GM12878 (cell line): ENCODE measurements around the gene CD248. TPM values are rescaled to one million over a fixed set of nuclear protein-coding genes. Genes with fewer than 3 reads are reported as not detected.

Source experiments
- IKZF1 ChIP-seq: fragments of 450-650 bp; conservative IDR thresholded peaks from 2 replicates; pipeline ENCODE4 v1.6.1; 2017; ENCODE audit warnings: antibody characterized with exemption, mild to moderate bottlenecking
- IKZF2 ChIP-seq, 2 experiments: fragments of 450-650 bp; IDR thresholded peaks; 2 replicates each; pipeline ENCODE4 v1.6.1; 2017; ENCODE audit warnings: mild to moderate bottlenecking in 2 of 2, moderate library complexity in 2 of 2
- NFIC ChIP-seq: IDR thresholded peaks from 2 replicates; pipeline ENCODE4 v1.6.1; 2012; ENCODE audit warnings: low read depth, mild to moderate bottlenecking, inconsistent platforms, low read length, moderate library complexity
- RAD21 ChIP-seq: IDR thresholded peaks from 2 replicates; pipeline ENCODE4 v1.6.1; 2011; ENCODE audit warnings: mild to moderate bottlenecking, low read depth, low read length, moderate library complexity; ENCODE audit not compliant: insufficient read depth
- SMC3 ChIP-seq: IDR thresholded peaks from 2 replicates; pipeline ENCODE4 v1.6.1; 2011; ENCODE audit warnings: low read length, improper control_type of control experiment, borderline replicate concordance
- SREBF2 ChIP-seq: IDR thresholded peaks from 2 replicates; pipeline ENCODE4 v1.6.1; 2012; ENCODE audit warnings: mild to moderate bottlenecking, low read length
- YY1 ChIP-seq: IDR thresholded peaks from 2 replicates; pipeline ENCODE4 v1.6.1; 2011; ENCODE audit warnings: low read depth, mild to moderate bottlenecking, low read length
- polyA plus RNA-seq, 11 experiments: library from polyadenylated mRNA; depleted of rRNA in 4 of 11; unstranded in 6 of 11; stranded (reverse) in 5 of 11; fragments of >200 nt; fragmentation: Nextera tagmentation in 4 of 11; fragmentation: Illumina TruSeq in 1 of 11; extraction: Ambion mirVana in 4 of 11; extraction: Trizol in 1 of 11; gene quantifications; 1 replicate in 1 of 11; 2 replicates in 10 of 11; pipeline versions ENCODE4 v1.2.1 to v1.2.3, GENCODE V29; 2011 to 2016; ENCODE audit warnings: inconsistent platforms in 2 of 11, missing spikeins in 2 of 11, low read depth in 1 of 11
- total RNA-seq, 4 experiments: library from RNA; depleted of rRNA in 3 of 4; stranded (reverse); fragments of >200 nt in 3 of 4; fragmentation: Illumina TruSeq in 1 of 4; extraction: Trizol in 1 of 4; gene quantifications; 2 replicates each; pipeline versions ENCODE4 v1.2.1 to v1.2.3, GENCODE V29; 2013 to 2021
- TF ChIP-seq, protein P1 (sequence below): fragments of 450-650 bp; IDR thresholded peaks from 2 replicates; pipeline ENCODE4 v1.6.1; 2017; ENCODE audit warnings: mild to moderate bottlenecking, moderate library complexity
- TF ChIP-seq, protein P2 (sequence below), 3 experiments: IDR thresholded peaks in 2 of 3; conservative IDR thresholded peaks in 1 of 3; 2 replicates each; pipeline ENCODE4 v1.5.1; 2011; ENCODE audit warnings: low read depth in 3 of 3, low read length in 3 of 3, mild to moderate bottlenecking in 3 of 3, control low read depth in 2 of 3, moderate library complexity in 2 of 3, inconsistent platforms in 1 of 3, mixed read lengths in 1 of 3; ENCODE audit not compliant: control insufficient read depth in 2 of 3, insufficient read depth in 1 of 3; ENCODE audit errors: extremely low read depth in 1 of 3
- TF ChIP-seq, protein P3 (sequence below): IDR thresholded peaks from 2 replicates; pipeline ENCODE4 v1.6.1; 2011; ENCODE audit warnings: borderline replicate concordance, low read depth, mild to moderate bottlenecking, moderate library complexity, mixed read lengths, low read length; ENCODE audit not compliant: insufficient read depth; ENCODE audit errors: extremely low read length
- TF ChIP-seq, protein P4 (sequence below): fragments of 450-650 bp; IDR thresholded peaks from 2 replicates; pipeline ENCODE4 v1.6.1; 2016; ENCODE audit warnings: mild to moderate bottlenecking
- TF ChIP-seq, protein P5 (sequence below): IDR thresholded peaks from 2 replicates; pipeline ENCODE4 v1.6.1; 2012; ENCODE audit warnings: improper control_type of control experiment, low read depth, low read length; ENCODE audit not compliant: insufficient replicate concordance
- TF ChIP-seq, protein P6 (sequence below): IDR thresholded peaks from 2 replicates; pipeline ENCODE4 v1.6.1; 2012; ENCODE audit warnings: low read depth, low read length, improper control_type of control experiment

Gene CD248
- total and polyA plus RNA-seq, 10 of the 15 experiments (the other 5 are each of a cell fraction or from before 2014, with no cell fraction given), result 0.10 to 0.21 (median 0.20) TPM; not detected in 7

DNA sequence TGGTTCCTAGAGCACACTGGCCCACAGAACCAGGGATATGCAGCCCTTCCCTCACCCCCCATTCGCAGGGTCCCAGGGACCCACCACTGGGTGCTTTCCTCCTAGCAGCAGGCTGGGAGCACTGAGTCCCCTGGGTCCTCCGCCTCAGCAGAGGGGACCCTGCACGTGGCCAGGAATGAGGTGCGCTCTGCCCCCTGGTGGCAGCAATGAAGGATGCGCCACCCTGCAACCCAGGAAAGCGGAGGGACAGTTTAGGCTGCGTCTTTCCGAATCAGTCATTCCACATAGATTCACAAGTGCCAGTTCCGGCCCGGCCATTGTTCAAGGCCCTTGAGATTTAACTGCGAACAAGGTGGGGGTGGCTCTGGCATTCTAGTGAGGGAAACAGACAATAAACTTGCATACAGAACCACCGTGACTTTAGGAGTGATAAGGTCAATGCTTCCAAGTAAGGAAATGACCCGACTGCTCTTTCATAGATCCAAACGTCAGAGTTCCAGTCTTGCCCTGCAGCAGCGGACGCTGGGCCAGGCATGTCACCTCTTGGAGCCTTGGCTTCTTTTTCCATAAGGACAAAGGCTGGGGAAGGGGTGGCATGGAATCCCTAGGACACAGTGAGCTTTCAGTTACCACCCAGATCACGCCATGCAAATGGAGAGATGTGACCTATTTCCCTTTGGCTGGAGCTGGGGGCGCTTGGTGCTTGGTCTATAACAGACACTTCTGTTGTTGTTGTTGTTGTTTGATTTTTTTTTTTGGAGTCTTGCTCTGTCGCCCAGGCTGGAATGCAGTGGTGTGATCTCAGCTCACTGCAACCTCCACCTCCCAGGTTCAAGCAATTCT lies 11.7 kb upstream of the CD248 start (continued):
- TF ChIP-seq SMC3 (peak; percentile 98), SREBF2 (no peak), RAD21 (peak; percentile 81), IKZF2 (IDR thresholded peaks at IDR 0.05) (peak in 1 of 2 experiments; percentile 44; a peak in 2 of 4 replicates), NFIC (no peak), YY1 (peak; percentile 82), IKZF1 (peak; percentile 58; the same call in 1 of the 2 replicates)
- TF ChIP-seq, protein P1, sequence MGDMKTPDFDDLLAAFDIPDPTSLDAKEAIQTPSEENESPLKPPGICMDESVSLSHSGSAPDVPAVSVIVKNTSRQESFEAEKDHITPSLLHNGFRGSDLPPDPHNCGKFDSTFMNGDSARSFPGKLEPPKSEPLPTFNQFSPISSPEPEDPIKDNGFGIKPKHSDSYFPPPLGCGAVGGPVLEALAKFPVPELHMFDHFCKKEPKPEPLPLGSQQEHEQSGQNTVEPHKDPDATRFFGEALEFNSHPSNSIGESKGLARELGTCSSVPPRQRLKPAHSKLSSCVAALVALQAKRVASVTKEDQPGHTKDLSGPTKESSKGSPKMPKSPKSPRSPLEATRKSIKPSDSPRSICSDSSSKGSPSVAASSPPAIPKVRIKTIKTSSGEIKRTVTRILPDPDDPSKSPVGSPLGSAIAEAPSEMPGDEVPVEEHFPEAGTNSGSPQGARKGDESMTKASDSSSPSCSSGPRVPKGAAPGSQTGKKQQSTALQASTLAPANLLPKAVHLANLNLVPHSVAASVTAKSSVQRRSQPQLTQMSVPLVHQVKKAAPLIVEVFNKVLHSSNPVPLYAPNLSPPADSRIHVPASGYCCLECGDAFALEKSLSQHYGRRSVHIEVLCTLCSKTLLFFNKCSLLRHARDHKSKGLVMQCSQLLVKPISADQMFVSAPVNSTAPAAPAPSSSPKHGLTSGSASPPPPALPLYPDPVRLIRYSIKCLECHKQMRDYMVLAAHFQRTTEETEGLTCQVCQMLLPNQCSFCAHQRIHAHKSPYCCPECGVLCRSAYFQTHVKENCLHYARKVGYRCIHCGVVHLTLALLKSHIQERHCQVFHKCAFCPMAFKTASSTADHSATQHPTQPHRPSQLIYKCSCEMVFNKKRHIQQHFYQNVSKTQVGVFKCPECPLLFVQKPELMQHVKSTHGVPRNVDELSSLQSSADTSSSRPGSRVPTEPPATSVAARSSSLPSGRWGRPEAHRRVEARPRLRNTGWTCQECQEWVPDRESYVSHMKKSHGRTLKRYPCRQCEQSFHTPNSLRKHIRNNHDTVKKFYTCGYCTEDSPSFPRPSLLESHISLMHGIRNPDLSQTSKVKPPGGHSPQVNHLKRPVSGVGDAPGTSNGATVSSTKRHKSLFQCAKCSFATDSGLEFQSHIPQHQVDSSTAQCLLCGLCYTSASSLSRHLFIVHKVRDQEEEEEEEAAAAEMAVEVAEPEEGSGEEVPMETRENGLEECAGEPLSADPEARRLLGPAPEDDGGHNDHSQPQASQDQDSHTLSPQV, result 0 out of 2 replicates have a peak, but pooled peaks have one; percentile 59
- TF ChIP-seq, protein P2, sequence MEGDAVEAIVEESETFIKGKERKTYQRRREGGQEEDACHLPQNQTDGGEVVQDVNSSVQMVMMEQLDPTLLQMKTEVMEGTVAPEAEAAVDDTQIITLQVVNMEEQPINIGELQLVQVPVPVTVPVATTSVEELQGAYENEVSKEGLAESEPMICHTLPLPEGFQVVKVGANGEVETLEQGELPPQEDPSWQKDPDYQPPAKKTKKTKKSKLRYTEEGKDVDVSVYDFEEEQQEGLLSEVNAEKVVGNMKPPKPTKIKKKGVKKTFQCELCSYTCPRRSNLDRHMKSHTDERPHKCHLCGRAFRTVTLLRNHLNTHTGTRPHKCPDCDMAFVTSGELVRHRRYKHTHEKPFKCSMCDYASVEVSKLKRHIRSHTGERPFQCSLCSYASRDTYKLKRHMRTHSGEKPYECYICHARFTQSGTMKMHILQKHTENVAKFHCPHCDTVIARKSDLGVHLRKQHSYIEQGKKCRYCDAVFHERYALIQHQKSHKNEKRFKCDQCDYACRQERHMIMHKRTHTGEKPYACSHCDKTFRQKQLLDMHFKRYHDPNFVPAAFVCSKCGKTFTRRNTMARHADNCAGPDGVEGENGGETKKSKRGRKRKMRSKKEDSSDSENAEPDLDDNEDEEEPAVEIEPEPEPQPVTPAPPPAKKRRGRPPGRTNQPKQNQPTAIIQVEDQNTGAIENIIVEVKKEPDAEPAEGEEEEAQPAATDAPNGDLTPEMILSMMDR (IDR thresholded peaks at IDR 0.05 in 2 of 3, conservative IDR thresholded peaks at IDR 0.05 in 1 of 3; ENCODE audit: control insufficient read depth in 2 of 3, extremely low read depth in 1 of 3, insufficient read depth in 1 of 3, low read depth in 3 of 3, low read length in 3 of 3), result peak; percentile 91 to 94 (median 92)
- TF ChIP-seq, protein P3, sequence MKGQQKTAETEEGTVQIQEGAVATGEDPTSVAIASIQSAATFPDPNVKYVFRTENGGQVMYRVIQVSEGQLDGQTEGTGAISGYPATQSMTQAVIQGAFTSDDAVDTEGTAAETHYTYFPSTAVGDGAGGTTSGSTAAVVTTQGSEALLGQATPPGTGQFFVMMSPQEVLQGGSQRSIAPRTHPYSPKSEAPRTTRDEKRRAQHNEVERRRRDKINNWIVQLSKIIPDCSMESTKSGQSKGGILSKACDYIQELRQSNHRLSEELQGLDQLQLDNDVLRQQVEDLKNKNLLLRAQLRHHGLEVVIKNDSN, result peak; percentile 84
- TF ChIP-seq, protein P4, sequence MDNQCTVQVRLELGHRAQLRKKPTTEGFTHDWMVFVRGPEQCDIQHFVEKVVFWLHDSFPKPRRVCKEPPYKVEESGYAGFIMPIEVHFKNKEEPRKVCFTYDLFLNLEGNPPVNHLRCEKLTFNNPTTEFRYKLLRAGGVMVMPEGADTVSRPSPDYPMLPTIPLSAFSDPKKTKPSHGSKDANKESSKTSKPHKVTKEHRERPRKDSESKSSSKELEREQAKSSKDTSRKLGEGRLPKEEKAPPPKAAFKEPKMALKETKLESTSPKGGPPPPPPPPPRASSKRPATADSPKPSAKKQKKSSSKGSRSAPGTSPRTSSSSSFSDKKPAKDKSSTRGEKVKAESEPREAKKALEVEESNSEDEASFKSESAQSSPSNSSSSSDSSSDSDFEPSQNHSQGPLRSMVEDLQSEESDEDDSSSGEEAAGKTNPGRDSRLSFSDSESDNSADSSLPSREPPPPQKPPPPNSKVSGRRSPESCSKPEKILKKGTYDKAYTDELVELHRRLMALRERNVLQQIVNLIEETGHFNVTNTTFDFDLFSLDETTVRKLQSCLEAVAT, result 0 out of 2 replicates have a peak, but pooled peaks have one; percentile 23
- TF ChIP-seq, protein P5, sequence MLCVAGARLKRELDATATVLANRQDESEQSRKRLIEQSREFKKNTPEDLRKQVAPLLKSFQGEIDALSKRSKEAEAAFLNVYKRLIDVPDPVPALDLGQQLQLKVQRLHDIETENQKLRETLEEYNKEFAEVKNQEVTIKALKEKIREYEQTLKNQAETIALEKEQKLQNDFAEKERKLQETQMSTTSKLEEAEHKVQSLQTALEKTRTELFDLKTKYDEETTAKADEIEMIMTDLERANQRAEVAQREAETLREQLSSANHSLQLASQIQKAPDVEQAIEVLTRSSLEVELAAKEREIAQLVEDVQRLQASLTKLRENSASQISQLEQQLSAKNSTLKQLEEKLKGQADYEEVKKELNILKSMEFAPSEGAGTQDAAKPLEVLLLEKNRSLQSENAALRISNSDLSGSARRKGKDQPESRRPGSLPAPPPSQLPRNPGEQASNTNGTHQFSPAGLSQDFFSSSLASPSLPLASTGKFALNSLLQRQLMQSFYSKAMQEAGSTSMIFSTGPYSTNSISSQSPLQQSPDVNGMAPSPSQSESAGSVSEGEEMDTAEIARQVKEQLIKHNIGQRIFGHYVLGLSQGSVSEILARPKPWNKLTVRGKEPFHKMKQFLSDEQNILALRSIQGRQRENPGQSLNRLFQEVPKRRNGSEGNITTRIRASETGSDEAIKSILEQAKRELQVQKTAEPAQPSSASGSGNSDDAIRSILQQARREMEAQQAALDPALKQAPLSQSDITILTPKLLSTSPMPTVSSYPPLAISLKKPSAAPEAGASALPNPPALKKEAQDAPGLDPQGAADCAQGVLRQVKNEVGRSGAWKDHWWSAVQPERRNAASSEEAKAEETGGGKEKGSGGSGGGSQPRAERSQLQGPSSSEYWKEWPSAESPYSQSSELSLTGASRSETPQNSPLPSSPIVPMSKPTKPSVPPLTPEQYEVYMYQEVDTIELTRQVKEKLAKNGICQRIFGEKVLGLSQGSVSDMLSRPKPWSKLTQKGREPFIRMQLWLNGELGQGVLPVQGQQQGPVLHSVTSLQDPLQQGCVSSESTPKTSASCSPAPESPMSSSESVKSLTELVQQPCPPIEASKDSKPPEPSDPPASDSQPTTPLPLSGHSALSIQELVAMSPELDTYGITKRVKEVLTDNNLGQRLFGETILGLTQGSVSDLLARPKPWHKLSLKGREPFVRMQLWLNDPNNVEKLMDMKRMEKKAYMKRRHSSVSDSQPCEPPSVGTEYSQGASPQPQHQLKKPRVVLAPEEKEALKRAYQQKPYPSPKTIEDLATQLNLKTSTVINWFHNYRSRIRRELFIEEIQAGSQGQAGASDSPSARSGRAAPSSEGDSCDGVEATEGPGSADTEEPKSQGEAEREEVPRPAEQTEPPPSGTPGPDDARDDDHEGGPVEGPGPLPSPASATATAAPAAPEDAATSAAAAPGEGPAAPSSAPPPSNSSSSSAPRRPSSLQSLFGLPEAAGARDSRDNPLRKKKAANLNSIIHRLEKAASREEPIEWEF, result no peak
- TF ChIP-seq, protein P6, sequence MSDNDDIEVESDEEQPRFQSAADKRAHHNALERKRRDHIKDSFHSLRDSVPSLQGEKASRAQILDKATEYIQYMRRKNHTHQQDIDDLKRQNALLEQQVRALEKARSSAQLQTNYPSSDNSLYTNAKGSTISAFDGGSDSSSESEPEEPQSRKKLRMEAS, result peak; percentile 91; the same call in 1 of the 2 replicates
